ENCODE measurements around the gene ZMYM2. TPM values are rescaled to one million over a fixed set of nuclear protein-coding genes. Genes with fewer than 3 reads are reported as not detected.
"Not testable (repeated sequence)": the region's sequence is repeated elsewhere in the genome, so short reads cannot be mapped to it uniquely, and the experiment has no call there.

The ZMYM2 gene
- total RNA-seq, 6 donors from 2014 or later = 36.8 to 101 (median 59.4) TPM

- no peak for DNase-seq
- H3K9me3 ChIP-seq = no peaks in the 10 kb centered on the region
- no peak overlapping the region for H3K27ac ChIP-seq
- peaks cover 0 to 15% (median 4%) of the 10 kb centered on the region in 4 donors for H3K36me3 ChIP-seq
- H3K4me1 ChIP-seq = peaks cover 32 to 42% (median 37%) of the 10 kb centered on the region in 4 donors
- H3K27me3 ChIP-seq = no peaks in the 10 kb centered on the region
- ATAC-seq (ENCODE audit: low FRiP score in 2 of 2) = no peak
- no peak for TF ChIP-seq EP300 (IDR thresholded peaks at IDR 0.05)
- TF ChIP-seq, protein P1, sequence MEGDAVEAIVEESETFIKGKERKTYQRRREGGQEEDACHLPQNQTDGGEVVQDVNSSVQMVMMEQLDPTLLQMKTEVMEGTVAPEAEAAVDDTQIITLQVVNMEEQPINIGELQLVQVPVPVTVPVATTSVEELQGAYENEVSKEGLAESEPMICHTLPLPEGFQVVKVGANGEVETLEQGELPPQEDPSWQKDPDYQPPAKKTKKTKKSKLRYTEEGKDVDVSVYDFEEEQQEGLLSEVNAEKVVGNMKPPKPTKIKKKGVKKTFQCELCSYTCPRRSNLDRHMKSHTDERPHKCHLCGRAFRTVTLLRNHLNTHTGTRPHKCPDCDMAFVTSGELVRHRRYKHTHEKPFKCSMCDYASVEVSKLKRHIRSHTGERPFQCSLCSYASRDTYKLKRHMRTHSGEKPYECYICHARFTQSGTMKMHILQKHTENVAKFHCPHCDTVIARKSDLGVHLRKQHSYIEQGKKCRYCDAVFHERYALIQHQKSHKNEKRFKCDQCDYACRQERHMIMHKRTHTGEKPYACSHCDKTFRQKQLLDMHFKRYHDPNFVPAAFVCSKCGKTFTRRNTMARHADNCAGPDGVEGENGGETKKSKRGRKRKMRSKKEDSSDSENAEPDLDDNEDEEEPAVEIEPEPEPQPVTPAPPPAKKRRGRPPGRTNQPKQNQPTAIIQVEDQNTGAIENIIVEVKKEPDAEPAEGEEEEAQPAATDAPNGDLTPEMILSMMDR (IDR thresholded peaks at IDR 0.05) = no peak
- TF ChIP-seq POLR2A (IDR thresholded peaks at IDR 0.05) = no peak
- no peak for TF ChIP-seq POLR2AphosphoS5 (IDR thresholded peaks at IDR 0.05)
- peak overlapping the region in 1 of 4 donors; percentile 6 for H3K4me3 ChIP-seq
Observed at GRCh38 chr13:19961924-19962323, 3.4 kb downstream of the ZMYM2 start.

DNA sequence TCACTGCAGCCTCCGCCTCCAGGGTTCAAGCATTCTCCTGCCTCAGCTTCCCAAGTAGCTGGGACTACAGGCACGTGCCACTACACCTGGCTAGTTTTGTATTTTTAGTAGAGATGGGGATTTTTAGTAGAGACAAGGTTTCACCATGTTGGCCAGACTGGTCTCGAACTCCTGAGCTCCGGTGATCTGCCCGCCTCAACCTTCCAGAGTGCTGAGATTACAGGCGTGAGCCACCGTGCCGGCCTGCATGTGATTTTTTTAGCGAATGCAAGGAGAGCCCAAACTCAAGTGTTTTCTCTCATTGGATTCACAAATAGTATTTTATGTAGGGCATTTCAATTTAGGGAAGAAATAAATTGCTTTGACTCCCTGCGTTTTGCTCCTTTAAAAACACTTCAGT, 4.4 kb downstream of the ZMYM2 start:
- Histone ChIP-seq H3K27me3 (no peaks in the 10 kb centered on the region), H3K9me3 (no peaks in the 10 kb centered on the region), H3K36me3 (peaks cover 0 to 22% (median 6%) of the 10 kb centered on the region in 4 donors), H3K4me1 (peaks cover 32 to 44% (median 37%) of the 10 kb centered on the region in 4 donors), H3K4me3 (no peak overlapping the region), H3K27ac (no peak overlapping the region)
- ATAC-seq (ENCODE audit: low FRiP score in 2 of 2) = no peak
- no peak for DNase-seq
- 66 to 73% methylated on average over 10 of the region's 10 CpGs for WGBS, 2 donors
- no peak for TF ChIP-seq POLR2AphosphoS5 (IDR thresholded peaks at IDR 0.05)

GRCh38 chr13:19967621-19968020, 9.1 kb downstream of the ZMYM2 start:
- peaks cover 0 to 23% (median 6%) of the 10 kb centered on the region in 4 donors for H3K36me3 ChIP-seq
- no peak overlapping the region for H3K27ac ChIP-seq
- H3K27me3 ChIP-seq = no peaks in the 10 kb centered on the region
- no peak overlapping the region for H3K4me3 ChIP-seq
- no peak for ATAC-seq (ENCODE audit: low FRiP score in 2 of 2)
- H3K4me1 ChIP-seq = peaks cover 5 to 20% (median 13%) of the 10 kb centered on the region in 4 donors
- TF ChIP-seq POLR2AphosphoS5 (IDR thresholded peaks at IDR 0.05) (no peak), EP300 (IDR thresholded peaks at IDR 0.05) (no peak), POLR2A (IDR thresholded peaks at IDR 0.05) (no peak)
- TF ChIP-seq, protein P1 (IDR thresholded peaks at IDR 0.05) = no peak
- no peak for DNase-seq
- no peaks in the 10 kb centered on the region for H3K9me3 ChIP-seq
- WGBS, 2 donors = 89 to 92% methylated on average over 3 of the region's 3 CpGs

GRCh38 chr13:19974498-19975009, 16.0 kb downstream of the ZMYM2 start:
- 94 to 98% methylated on average over 7 of the region's 7 CpGs for WGBS, 2 donors
- DNase-seq; H3K4me3 ChIP-seq; H3K27ac ChIP-seq; ATAC-seq (ENCODE audit: low FRiP score in 2 of 2); H3K9me3 ChIP-seq; H3K4me1 ChIP-seq; H3K27me3 ChIP-seq: not testable (repeated sequence)
- H3K36me3 ChIP-seq = peaks cover 0 to 35% (median 10%) of the 10 kb centered on the region in 4 donors

DNA sequence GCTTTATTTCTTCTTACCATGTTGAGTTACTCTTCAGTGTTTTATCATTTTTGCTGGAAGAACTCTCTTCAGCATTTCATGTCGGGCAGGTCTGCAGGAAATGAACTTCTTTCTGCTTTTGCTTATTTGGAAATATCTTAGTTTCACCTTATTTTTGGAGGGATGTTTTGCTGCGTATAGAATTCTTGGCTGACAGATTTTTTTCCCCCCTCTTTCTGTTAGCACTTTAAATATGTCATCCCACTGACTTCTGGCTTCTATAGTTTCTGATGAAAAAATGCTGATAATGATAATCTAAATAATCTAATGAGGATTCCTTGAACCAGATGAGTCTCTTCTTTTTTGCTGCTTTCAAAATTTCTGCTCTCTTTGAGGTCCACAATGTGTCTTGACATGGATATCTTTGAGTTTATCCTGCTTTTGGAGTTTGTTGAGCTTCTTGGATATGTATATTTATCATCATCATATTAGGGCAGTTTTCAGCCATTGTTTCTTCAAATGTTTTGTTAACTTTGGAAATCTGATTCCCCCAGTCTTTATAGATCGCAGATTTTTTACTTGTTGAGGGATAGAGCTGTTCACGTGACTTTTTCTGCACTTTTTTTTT, 20.4 kb downstream of the ZMYM2 start:
- no peak for ATAC-seq (ENCODE audit: low FRiP score in 2 of 2)
- H3K27ac ChIP-seq = no peak overlapping the region
- peaks cover 0 to 32% (median 12%) of the 10 kb centered on the region in 4 donors for H3K36me3 ChIP-seq
- peaks cover 0 to 9% (median 4%) of the 10 kb centered on the region in 4 donors for H3K4me1 ChIP-seq
- H3K27me3 ChIP-seq = no peaks in the 10 kb centered on the region
- H3K9me3 ChIP-seq = peaks cover 0 to 10% (median 0%) of the 10 kb centered on the region in 4 donors
- no peak for DNase-seq
- TF ChIP-seq, protein P1 (IDR thresholded peaks at IDR 0.05) = no peak
- TF ChIP-seq POLR2AphosphoS5 (IDR thresholded peaks at IDR 0.05) = no peak
- no peak for TF ChIP-seq EP300 (IDR thresholded peaks at IDR 0.05)
- TF ChIP-seq POLR2A (IDR thresholded peaks at IDR 0.05) = no peak
- H3K4me3 ChIP-seq = no peak overlapping the region
- 98 to 100% methylated on average over 4 of the region's 4 CpGs for WGBS, 2 donors

All from upper lobe of left lung (tissue), 6 donors.